ENCODE data around the gene MATN4.

Gene MATN4

DNA sequence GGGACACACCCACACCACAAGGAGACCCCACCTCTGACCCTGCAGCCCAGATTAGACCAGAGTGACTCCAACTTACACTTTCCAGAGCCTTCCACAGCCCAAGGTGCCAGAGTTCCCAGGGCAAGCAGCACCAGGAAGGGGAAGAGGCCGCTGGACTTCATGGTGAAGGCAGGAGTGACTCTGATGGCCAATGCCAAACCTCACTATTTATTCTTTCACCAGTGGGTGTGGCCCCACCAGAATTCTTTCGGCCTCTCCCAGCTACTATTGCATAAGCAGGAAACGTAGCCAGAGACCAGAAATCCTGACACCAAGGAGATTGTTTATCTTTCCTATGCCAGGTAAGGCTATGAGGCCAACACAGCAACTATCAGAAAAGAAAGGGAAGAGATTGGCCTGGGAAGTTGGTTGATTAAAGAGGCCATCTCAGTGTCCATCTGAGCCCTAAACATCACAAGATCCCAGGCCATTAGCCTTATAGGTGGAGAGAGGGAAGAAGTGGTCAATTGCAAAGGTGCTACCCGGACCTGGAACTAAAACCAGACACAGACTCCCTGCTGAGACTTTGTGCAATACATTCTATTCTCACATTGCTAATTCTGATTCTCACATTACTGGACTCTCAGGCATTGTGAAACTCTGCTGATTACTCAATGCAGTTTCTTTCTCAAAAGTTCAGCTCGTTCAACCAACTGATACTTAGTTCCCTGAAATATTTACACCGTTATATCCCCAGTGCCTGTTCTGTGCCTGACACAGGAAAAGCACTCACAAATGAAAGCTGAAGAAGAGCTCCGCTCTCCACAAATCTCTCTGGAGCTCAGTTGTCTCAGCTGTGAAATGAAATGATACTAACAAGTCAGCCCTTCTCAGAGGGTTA, 53.5 kb downstream of the MATN4 start, which contains the start of gene SLPI:
Gene SLPI, minus strand, starts transcription at position 182 of the 880 bp plus-strand sequence. Its CDS starts 21 bp downstream, at position 161.
- no peak for DNase-seq

DNA sequence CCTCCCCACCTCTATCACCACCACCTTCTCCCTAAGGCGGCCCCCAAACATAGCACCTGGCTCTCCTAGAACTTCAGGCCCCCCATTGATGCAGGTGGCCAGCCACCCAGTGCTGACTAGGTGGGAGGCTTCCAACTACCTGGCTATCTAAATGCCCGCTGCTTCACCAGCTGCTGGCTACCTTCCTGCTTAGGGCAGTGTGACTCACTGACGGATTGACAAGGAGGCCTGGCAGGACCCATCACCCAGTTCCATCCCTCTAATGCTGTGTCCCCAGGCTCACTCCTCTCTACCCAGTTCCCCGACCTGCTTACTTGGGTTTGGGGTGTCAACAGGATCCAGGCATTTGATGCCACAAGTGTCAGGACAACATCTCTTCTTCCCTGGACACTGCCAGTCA, 54.8 kb downstream of the MATN4 start:
- no peak for DNase-seq

DNA sequence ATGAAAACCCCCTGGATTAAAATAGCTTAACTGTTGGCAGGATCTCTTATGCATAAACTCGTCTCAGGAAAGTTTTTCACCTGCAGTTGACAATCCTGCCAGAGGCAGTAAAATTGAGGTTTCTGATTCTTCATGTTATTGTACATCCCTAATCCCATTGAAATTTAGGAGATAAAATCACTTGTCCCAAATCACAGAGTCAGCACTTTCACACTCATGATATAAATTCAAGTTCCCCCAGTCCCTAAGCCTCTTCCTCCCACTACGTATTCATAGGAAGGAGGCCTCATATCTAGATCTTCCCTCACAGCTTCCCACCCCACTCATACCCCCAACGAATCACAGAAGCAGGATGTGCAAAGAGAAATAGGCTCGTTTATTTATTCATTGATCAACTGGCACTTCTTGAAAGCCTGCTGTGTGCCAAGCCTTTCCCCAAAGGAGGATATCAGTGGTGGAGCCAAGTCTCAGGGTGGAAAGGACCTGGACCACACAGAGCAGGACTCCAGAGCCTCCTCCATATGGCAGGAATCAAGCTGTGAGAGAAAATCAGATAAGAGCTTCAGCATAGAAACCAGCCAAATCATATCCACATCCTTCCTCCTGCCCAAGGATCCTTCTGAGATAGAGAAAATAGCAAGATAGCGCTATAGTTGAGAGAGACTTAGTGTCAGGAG, 56.1 kb downstream of the MATN4 start:
- DNase-seq, result no peak

DNA sequence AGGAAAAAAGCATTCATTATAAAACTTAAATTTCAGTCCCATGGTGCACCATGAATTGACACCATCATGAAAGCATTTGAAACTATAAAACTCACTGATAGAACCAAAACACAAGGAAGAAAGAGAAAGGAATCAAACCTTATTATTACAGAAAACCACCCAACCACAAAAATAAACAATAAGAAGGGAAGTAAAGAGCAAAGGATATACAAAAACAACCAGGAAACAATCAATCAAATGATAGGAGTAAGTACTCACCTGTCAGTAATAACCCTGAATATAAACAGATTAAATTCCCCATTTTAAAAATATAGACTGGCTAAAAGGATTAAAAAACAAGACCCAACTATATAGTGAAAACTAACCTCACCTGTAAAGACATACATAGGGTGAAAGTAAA, 59.5 kb downstream of the MATN4 start:
- DNase-seq, result no peak

DNA sequence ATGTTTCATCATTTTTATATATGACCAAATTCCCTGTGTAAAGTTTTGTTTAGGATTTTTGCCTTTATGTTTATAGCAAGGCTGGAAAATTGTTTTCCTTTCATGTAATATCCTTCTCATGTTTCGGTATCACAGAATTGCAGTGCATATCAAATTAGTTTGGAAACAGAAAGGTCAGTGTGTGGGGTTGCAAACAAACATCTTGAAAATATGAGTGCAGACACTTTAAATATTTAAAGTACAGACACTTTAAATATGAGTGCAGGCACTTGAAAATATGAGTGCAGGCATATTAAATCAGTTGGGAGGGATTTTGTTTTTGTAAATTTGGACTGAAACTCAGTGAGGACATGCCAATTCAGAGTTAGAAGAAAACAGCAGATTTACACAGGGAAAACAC, 60.2 kb downstream of the MATN4 start:
- no peak for DNase-seq

DNA sequence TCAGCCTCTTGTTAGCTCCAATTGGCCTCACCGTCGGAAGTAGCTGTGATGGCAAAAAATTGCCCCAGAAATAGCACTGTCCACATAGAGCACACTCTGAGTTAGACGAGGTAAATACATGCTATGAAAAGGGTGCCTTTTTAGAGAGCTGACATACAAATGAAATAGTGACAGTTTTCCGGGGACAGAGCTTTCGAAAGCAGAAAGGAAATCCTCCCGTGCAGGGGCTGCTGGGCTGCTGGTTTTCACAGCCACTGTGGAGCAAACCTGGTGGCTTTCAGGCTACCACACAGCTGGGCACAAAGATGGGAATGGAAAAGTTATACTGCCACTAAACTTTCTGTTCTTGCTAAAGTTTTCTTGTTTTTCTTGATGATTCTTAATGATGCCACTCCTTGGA, 62.0 kb downstream of the MATN4 start:
- DNase-seq, result no peak

Data from amygdala (tissue), 56 donors.